GM19467 (cell line): ENCODE data around the gene CIITA.

ENCODE experiments used
- ATAC-seq: cut with Tn5 transposase; IDR thresholded peaks from one replicate; pipeline ENCODE4 v1.9.1; 2021; ENCODE audit warnings: mild to moderate bottlenecking, moderate library complexity; ENCODE audit not compliant: unreplicated experiment

CIITA gene

DNA sequence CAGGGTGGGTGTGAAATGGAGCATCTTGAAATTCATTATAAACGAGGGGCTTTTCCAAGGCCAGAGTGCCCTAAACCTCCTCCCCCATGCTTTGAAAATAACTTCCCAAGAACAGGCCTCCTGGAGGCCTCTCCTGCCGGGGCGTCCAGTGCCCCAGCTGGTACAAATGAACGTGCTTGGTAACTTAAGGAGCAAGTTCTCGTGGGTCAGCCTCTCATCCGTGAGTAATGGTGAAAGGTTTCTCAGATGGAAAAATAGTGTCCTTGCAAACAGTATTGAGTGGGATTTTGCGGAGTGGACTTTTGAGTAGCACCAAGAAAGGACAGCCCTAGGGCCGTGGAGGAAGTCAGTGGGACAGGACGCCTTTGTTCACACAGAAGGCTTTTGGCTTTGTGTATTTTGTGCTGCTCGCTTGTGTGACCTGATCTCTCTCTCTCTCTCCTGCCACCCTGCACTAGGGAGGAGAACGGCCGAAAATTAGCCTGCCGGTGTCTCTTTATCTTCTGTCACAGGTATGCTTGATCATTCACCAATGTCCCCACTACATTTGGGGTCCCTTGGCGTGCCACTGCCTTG lies 102.0 kb downstream of the CIITA start:
- ATAC-seq = no peak

DNA sequence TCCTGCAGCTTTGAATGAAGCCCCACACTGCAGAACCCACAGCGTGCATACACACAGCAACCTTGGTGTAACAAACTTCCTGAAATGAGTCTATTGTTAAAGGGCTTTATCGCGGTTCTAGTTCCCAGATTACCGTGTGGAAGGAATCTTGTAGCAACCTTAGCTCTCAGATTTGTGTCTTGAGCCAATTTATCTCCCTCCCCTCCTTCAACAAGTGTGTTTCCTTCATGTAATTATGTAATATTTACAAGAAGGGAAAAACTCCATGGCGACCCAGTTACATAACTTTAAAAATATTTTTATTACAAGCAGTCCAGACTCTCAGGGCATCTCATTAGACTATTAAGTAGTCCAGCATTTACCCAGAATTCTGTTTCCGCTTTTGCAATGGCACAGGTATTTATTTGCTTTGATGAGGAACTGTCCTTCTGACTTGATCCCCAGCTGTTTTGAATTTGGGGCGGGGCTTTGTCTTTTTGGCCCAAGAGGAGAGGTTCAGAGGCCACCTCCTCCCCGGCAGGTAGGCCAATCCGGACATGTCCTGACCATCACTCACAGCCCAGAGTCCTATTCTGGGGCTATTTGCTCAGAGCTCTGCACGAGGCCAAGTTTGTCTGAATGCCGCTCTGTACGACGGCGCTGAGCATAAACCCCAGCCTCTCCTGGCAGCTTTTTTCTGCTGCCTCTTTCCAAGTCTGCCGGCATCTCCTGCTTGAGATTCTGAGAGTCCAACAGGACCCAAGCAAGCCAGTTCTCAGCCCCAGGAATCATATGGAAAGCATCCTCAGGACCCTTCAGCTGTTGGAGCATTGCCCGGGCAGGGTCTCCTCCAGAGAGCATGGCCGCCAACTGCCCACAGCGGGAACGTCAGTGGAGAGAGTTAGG lies 103.0 kb downstream of the CIITA start:
- ATAC-seq = no peak

DNA sequence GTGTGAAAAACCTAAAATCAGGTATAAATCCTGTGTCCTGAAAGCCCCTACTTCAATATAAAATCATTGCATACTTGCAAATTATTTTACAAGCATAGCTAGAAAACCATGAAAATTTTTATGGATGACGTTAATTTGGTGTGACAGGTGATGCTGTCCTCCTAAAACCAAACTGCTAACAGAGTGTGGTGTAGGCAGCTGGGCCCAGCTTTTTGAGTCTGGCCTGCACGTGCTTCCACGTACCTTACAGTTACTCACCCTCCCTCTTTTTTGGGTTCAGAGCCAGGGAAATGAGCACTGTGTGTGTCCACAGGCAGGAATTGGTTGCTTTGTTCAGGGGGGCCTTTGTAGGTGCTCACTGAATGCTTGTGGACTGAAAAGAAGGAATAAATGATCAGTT lies 103.8 kb downstream of the CIITA start:
- ATAC-seq = no peak

DNA sequence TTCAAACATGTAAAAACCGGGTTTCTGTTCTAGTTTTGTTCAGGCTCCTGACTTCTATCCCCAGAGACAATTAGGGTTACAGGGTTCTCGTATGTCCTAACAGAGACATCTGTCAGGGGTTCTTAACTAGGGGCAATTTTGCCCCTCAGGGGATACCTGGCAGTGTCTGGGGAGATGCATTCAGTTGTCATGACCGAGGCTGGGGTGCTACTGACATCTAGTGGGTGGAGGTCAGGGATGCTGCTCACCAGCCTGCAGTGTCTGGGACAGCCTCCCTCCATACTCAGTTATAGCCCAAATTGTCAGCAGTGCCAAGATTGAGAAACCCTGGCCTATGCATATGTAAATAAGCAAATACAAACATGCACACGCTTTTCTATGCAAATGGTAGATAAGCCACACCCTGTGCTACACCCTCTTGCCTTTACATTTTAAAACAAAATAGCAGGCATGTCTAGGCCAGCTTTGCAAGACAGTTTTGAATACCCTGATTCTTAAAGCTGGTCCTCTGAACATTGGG lies 104.8 kb downstream of the CIITA start:
- peak; percentile 51 for ATAC-seq

DNA sequence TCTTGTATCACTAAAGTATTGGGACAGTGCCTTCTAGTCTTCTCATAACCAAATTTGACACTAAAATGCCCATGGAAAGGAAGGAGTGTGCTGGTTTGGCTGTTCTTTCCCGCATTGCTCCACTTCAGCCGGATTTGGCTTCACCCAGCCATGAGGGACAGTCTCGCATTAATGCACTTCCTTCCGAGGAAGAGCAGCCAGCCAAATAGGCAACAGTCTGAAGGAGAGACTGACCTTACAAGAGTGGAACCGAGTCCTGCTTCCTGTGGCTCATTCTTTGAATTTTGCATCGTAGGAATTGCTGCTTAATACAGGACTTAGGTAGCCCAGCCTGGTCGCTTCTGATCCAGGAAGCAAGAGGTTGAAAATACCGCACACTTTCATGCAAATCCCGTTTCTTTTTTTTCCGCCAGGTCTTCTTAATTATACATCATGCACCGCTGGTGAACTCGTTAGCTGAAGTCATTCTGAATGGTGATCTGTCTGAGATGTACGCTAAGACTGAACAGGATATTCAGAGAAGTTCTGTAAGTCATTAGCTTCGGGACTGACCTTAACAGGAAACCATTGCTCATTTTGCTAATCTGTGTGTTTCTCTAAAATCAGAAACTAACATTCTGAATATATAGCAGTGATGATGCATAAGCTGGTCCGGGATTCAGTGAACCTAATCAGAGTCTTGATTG lies 105.6 kb downstream of the CIITA start:
- peak; percentile 40 for ATAC-seq

DNA sequence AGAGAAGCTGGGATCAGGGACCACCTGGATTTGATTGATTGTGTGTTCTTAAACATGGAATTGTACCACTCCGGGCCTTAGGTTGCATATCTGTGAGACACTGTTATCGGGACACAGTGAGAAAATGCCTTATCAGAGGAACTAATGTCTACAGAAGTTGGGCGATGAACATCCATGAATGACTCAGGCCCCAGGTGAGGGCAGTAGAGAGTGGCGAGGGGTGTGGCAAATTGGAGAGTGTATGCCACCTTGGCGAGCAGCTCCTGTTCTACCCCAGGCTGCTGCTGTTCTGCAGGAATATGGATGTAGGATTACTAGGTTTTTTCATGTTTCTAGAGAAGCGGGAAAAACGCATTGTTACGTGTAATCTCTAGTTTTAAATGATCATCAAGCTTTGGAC lies 106.2 kb downstream of the CIITA start:
- peak; percentile 23 for ATAC-seq

DNA sequence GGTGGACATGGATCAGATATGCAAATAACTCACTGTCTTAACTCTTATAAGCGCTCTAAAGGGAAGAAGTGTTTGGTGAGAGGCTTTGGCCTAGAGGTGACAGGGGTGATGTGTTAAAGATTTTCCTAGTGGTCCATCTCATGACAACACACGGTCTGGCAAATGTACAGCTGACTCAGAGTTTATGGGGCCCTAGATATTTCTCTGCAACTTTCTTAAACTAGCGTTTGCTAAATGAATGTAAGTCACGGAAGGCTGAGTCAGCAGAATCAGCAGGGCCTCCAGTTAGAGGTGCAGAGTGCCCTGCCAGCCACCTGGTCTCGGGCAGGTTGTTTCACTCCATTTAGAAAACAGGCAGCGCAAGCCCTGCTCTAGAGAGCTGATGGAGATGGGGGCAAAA lies 107.5 kb downstream of the CIITA start:
- no peak for ATAC-seq
